Karpas-422 (cell line): ENCODE results near the gene GJA3. TPM values are rescaled to one million over a fixed set of nuclear protein-coding genes. Genes with fewer than 3 reads are reported as not detected.

ENCODE experiments used
- DNase-seq: peaks from one replicate; pipeline ENCODE4 v3.0.0-alpha.2; 2015
- H2AFZ ChIP-seq: fragments of 200-600 bp; sonication (generic); 2 replicates; pipeline ENCODE4 v1.6.1; 2014; ENCODE audit warnings: antibody characterized with exemption, low read length, mixed read lengths
- H3K27ac ChIP-seq: fragments of 200-600 bp; sonication (generic); 2 replicates; pipeline ENCODE4 v1.5.1; 2014; ENCODE audit warnings: mild to moderate bottlenecking, low read length, moderate library complexity
- H3K27me3 ChIP-seq: fragments of 200-600 bp; sonication (generic); 2 replicates; pipeline ENCODE4 v1.6.1; 2014; ENCODE audit warnings: low read length, mixed read lengths
- H3K36me3 ChIP-seq: fragments of 200-600 bp; sonication (generic); 2 replicates; pipeline ENCODE4 v1.6.1; 2014; ENCODE audit warnings: low read length, mixed read lengths; ENCODE audit not compliant: insufficient read depth
- H3K4me1 ChIP-seq: fragments of 200-600 bp; sonication (generic); 2 replicates; pipeline ENCODE4 v1.6.1; 2014; ENCODE audit warnings: mild to moderate bottlenecking, low read length, mixed read lengths
- H3K4me2 ChIP-seq: fragments of 200-600 bp; sonication (generic); 2 replicates; pipeline ENCODE4 v1.6.1; 2014; ENCODE audit warnings: low read length, low read depth, mild to moderate bottlenecking; ENCODE audit not compliant: poor library complexity, severe bottlenecking
- H3K4me3 ChIP-seq: fragments of 200-600 bp; sonication (generic); 2 replicates; pipeline ENCODE4 v1.5.1; 2014; ENCODE audit warnings: mild to moderate bottlenecking, antibody characterized with exemption, low read length, mixed read lengths
- H3K79me2 ChIP-seq: fragments of 200-600 bp; sonication (generic); 2 replicates; pipeline ENCODE4 v1.6.1; 2014; ENCODE audit warnings: mild to moderate bottlenecking, low read length, mixed read lengths
- H3K9ac ChIP-seq: fragments of 200-600 bp; sonication (generic); 2 replicates; pipeline ENCODE4 v1.6.0; 2014; ENCODE audit warnings: low read length
- H3K9me2 ChIP-seq: fragments of 200-600 bp; sonication (generic), shearing (Covaris generic); replicated peaks from 2 replicates; pipeline ENCODE4 v1.6.0; 2014; ENCODE audit warnings: mild to moderate bottlenecking, low read length, moderate library complexity; ENCODE audit not compliant: insufficient read depth
- H3K9me3 ChIP-seq: fragments of 300-700, 200-600 bp; sonication (generic); 2 replicates; pipeline ENCODE4 v1.6.1; 2014; ENCODE audit warnings: low read length, mixed read lengths
- H4K20me1 ChIP-seq: fragments of 200-600 bp; sonication (generic); 2 replicates; pipeline ENCODE4 v1.6.1; 2014; ENCODE audit warnings: mild to moderate bottlenecking, antibody characterized with exemption, low read length, low read depth; ENCODE audit not compliant: insufficient read depth
- total RNA-seq: library from RNA; depleted of rRNA; stranded (reverse); fragments of >200 nt; shearing (Covaris generic); gene quantifications from 2 replicates; pipeline ENCODE4 v1.2.3, GENCODE V29; 2014; ENCODE audit warnings: low replicate concordance

Gene GJA3
- total RNA-seq, 1 experiment from 2014 or later: 5.0 TPM

- no peaks in the 10 kb centered on the region for H3K27me3 ChIP-seq
- no peak for DNase-seq
Measured at GRCh38 chr13:20132052-20132634, 28.7 kb downstream of the GJA3 start.

GRCh38 chr13:20131057-20131832 is 29.6 kb downstream of the GJA3 start:
- no peaks in the 10 kb centered on the region for H3K9me2 ChIP-seq
- no peak overlapping the region for H3K4me3 ChIP-seq
- no peaks in the 10 kb centered on the region for H3K36me3 ChIP-seq
- no peaks in the 10 kb centered on the region for H3K79me2 ChIP-seq
- H3K27me3 ChIP-seq: no peaks in the 10 kb centered on the region
- no peak for DNase-seq
- no peak overlapping the region for H3K4me2 ChIP-seq
- no peak overlapping the region for H2AFZ ChIP-seq
- H3K27ac ChIP-seq: no peak overlapping the region
- H4K20me1 ChIP-seq: no peaks in the 10 kb centered on the region
- H3K9me3 ChIP-seq: no peaks in the 10 kb centered on the region
- no peaks in the 10 kb centered on the region for H3K4me1 ChIP-seq
- no peak overlapping the region for H3K9ac ChIP-seq

More at GRCh38 chr13:20132052-20132634, 28.7 kb downstream of the GJA3 start:
- no peak overlapping the region for H2AFZ ChIP-seq
- no peak overlapping the region for H3K9ac ChIP-seq
- no peaks in the 10 kb centered on the region for H4K20me1 ChIP-seq
- H3K36me3 ChIP-seq: no peaks in the 10 kb centered on the region
- no peaks in the 10 kb centered on the region for H3K9me2 ChIP-seq
- H3K9me3 ChIP-seq: no peaks in the 10 kb centered on the region
- no peak overlapping the region for H3K4me2 ChIP-seq
- no peak overlapping the region for H3K27ac ChIP-seq
- no peaks in the 10 kb centered on the region for H3K4me1 ChIP-seq
- H3K79me2 ChIP-seq: no peaks in the 10 kb centered on the region
- H3K4me3 ChIP-seq: no peak overlapping the region

- no peak overlapping the region for H3K9ac ChIP-seq
- H3K4me1 ChIP-seq: peaks cover 4% of the 10 kb centered on the region; the same call in 1 of the 2 replicates
- DNase-seq: no peak
- H4K20me1 ChIP-seq: no peaks in the 10 kb centered on the region
- H2AFZ ChIP-seq: no peak overlapping the region
- H3K4me3 ChIP-seq: no peak overlapping the region
- H3K9me2 ChIP-seq: no peaks in the 10 kb centered on the region
- no peaks in the 10 kb centered on the region for H3K36me3 ChIP-seq
- H3K27ac ChIP-seq: no peak overlapping the region
- no peaks in the 10 kb centered on the region for H3K79me2 ChIP-seq
- no peaks in the 10 kb centered on the region for H3K9me3 ChIP-seq
- no peak overlapping the region for H3K4me2 ChIP-seq
- no peaks in the 10 kb centered on the region for H3K27me3 ChIP-seq
Measured at GRCh38 chr13:20130652-20131051, 30.2 kb downstream of the GJA3 start.

- Histone ChIP-seq H3K27me3 (no peaks in the 10 kb centered on the region), H3K9me2 (no peaks in the 10 kb centered on the region), H3K9ac (no peak overlapping the region), H2AFZ (no peak overlapping the region), H3K4me1 (peaks cover 5% of the 10 kb centered on the region; the same call in 1 of the 2 replicates), H3K36me3 (no peaks in the 10 kb centered on the region), H3K79me2 (no peaks in the 10 kb centered on the region), H4K20me1 (no peaks in the 10 kb centered on the region), H3K4me2 (no peak overlapping the region), H3K27ac (no peak overlapping the region), H3K4me3 (no peak overlapping the region), H3K9me3 (no peaks in the 10 kb centered on the region)
- DNase-seq: no peak
Measured at GRCh38 chr13:20130012-20130411, 30.8 kb downstream of the GJA3 start.

- Histone ChIP-seq H3K4me2 (no peak overlapping the region), H3K9me3 (no peaks in the 10 kb centered on the region), H3K27me3 (no peaks in the 10 kb centered on the region), H2AFZ (no peak overlapping the region), H4K20me1 (no peaks in the 10 kb centered on the region), H3K36me3 (no peaks in the 10 kb centered on the region), H3K9ac (no peak overlapping the region), H3K79me2 (no peaks in the 10 kb centered on the region), H3K27ac (no peak overlapping the region), H3K9me2 (no peaks in the 10 kb centered on the region), H3K4me1 (peaks cover 5% of the 10 kb centered on the region; the same call in 1 of the 2 replicates), H3K4me3 (no peak overlapping the region)
- no peak for DNase-seq
Measured at GRCh38 chr13:20129076-20129475, 31.8 kb downstream of the GJA3 start.

- Histone ChIP-seq H3K4me3 (no peak overlapping the region), H4K20me1 (no peaks in the 10 kb centered on the region), H3K36me3 (no peaks in the 10 kb centered on the region), H3K4me1 (peaks cover 5% of the 10 kb centered on the region; the same call in 1 of the 2 replicates), H3K9ac (no peak overlapping the region), H3K9me2 (no peaks in the 10 kb centered on the region), H3K27me3 (no peaks in the 10 kb centered on the region), H2AFZ (no peak overlapping the region), H3K4me2 (no peak overlapping the region), H3K79me2 (no peaks in the 10 kb centered on the region), H3K9me3 (no peaks in the 10 kb centered on the region), H3K27ac (no peak overlapping the region)
- no peak for DNase-seq
Measured at GRCh38 chr13:20128459-20128931, 32.4 kb downstream of the GJA3 start.

GRCh38 chr13:20127562-20128458 is 33.0 kb downstream of the GJA3 start:
- Histone ChIP-seq H3K4me1 (peaks cover 5% of the 10 kb centered on the region; the same call in 1 of the 2 replicates), H3K27ac (no peak overlapping the region), H3K9me2 (no peaks in the 10 kb centered on the region), H3K9me3 (no peaks in the 10 kb centered on the region), H3K27me3 (no peaks in the 10 kb centered on the region), H3K4me3 (no peak overlapping the region), H3K36me3 (no peaks in the 10 kb centered on the region), H3K4me2 (no peak overlapping the region), H3K79me2 (no peaks in the 10 kb centered on the region), H4K20me1 (no peaks in the 10 kb centered on the region), H2AFZ (no peak overlapping the region), H3K9ac (no peak overlapping the region)
- no peak for DNase-seq

GRCh38 chr13:20127262-20127561 is 33.6 kb downstream of the GJA3 start:
- H3K4me2 ChIP-seq: no peak overlapping the region
- H3K4me1 ChIP-seq: peaks cover 5% of the 10 kb centered on the region; the same call in 1 of the 2 replicates
- no peaks in the 10 kb centered on the region for H4K20me1 ChIP-seq
- no peak overlapping the region for H2AFZ ChIP-seq
- H3K9ac ChIP-seq: no peak overlapping the region
- H3K9me2 ChIP-seq: no peaks in the 10 kb centered on the region
- no peak overlapping the region for H3K27ac ChIP-seq
- no peak for DNase-seq
- no peaks in the 10 kb centered on the region for H3K36me3 ChIP-seq
- no peaks in the 10 kb centered on the region for H3K27me3 ChIP-seq
- H3K79me2 ChIP-seq: no peaks in the 10 kb centered on the region
- H3K9me3 ChIP-seq: no peaks in the 10 kb centered on the region
- H3K4me3 ChIP-seq: no peak overlapping the region
